Ramos (cell line): ENCODE results near the gene SETBP1.

ENCODE experiments used
- in situ Hi-C: fragments of 300-500 bp; cut with MboI; formaldehyde crosslinking; loops from one replicate; pipeline ENCODE4 v1.14.3; 2022; ENCODE audit warnings: low sequenced_read_pairs; ENCODE audit not compliant: unreplicated experiment

SETBP1 gene

DNA sequence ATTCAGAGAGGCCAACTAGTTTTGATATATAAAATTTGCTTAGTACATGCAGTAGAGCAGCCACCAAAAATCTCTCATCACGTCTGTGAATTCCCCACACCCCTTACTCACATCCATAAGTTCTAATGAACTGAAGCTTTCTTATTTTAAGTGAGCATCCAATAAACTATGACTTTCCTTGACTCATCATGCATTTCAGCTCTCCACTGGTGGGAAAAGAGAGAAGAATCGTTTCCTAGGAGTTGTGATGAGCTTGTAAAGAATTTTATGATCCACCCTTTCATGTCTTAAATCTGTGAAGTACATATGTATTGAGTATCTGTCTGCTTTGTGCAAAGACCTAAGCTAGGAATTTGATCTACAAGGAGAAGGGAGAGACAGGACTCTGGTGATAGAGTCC is 428.6 kb downstream of the SETBP1 start:
- in situ Hi-C loops = loop anchor here (25.0 kb wide), 1 partner anchor 422 kb away; the partner anchor contains the start of gene SETBP1

DNA sequence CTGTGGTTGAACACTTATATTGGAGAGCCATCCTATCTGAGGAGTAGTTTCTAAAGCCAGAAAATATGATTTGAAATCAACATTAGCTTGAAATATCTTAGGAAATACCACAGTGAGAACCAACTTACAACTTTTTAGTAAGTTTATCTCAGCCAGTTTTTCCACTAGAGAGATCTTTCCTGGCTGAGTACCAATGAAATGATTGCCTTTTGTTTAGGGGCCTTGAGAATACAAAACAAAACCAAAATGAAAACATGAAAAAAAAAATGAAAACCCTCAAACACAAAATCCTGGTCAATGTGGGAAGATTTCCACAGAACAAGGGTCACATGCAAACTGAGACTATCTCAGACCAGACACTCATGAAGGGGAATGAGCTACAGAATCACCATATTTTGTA is 429.0 kb downstream of the SETBP1 start:
- in situ Hi-C loops = loop anchor here (25.0 kb wide), 1 partner anchor 422 kb away; the partner anchor contains the start of gene SETBP1

DNA sequence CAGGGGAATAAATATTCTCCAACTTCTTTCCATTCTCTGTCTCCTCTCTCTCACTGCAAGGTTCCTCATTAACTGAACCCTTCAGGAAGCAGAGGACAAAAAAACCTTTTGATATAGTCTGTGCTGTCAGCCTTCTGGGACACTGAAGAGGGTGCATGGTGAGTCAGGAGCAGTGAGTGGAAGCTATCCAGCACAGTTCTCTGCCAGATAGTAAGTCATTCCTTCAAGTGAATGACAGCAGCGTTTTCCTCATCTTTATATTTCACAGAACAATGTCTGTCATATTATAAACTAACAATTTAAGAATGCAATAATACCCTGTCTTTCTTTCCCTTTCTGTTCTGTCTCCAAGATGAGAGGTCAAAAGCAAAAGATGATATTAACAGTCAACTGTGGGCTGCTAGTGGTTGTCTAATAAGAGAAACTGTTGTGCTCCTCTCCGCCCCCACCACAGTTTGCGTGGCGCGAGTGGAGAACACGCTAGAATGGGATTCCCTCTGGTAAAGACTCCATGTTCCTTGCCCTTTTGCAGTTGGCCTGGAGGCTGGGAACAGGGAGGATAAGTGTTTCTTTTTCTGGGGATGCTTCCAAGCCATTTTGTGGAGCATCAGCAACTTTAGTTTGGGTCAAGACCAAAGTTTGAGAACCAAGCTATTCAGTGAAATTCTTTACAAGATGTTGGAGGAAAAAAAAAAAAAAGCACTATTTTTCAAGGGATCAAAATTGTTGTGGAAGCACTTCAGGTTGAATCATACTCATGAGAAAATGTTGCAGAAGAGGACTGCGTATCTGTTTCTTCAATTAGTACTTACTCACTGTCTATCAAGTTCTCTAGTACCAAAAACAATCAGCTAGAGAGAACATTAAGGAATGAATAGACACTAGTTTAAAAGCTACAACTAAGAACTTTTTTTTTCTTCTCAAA is 430.2 kb downstream of the SETBP1 start:
- in situ Hi-C loops = loop anchor here (25.0 kb wide), 1 partner anchor 424 kb away; the partner anchor contains the start of gene SETBP1

DNA sequence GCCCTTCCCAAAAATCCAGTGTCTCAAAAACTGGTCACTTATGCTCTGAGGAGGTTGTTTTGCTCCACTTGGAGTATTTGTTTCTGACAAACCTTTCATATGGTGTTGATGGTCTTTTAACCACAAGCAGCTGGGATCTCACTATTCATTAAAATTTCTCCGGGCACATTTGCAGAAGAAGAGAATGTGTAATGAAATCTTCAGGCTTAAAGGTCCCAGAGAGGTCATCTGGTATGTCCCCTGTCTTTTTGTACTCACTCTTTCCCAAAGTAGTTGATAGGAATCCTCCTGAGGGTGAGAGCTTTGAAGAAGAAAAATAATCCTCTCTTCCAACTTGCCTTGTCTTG is 430.8 kb downstream of the SETBP1 start:
- in situ Hi-C loops = loop anchor here (25.0 kb wide), 1 partner anchor 424 kb away; the partner anchor contains the start of gene SETBP1

DNA sequence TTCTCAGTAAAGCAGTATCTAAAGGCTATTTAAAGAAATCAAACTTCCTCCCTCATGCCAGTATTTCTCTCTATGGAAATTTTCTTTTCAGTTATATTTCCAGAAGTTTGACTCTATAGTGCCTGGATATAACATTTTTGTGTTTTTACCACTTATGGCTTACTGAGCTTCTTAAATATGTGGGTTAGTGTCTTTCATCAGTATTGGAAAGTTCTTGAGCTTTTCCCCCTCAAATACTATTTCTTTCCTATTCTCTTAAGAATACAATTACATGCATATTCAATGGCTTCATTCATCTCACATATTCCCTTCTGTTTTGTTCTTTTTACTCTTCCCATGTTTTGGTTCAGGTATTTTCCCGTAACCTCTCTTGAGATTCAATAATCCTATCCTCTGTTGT is 432.0 kb downstream of the SETBP1 start:
- in situ Hi-C loops = loop anchor here (25.0 kb wide), 1 partner anchor 425 kb away; the partner anchor contains the start of gene SETBP1

DNA sequence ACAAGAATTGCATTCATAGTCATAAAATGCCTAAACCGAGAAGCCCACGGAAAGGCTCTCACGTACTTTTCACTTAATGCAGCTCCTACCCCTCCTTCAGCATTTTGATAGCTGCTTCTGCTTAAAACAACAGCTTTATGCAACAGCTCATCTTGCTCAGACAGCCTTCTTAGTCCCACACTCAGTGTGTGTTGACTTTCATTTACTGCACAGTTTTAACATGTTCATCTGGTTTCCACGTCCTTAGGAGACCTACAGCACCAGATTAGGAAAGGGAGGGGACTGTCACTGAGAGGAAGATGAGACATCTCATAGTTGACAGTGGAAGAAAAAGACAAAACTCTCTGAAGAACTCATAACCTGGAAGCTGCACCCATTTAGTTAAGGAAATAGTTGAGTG is 435.4 kb downstream of the SETBP1 start:
- in situ Hi-C loops = loop anchor here (25.0 kb wide), 1 partner anchor 429 kb away; the partner anchor contains the start of gene SETBP1
